AG04450 (cell line): Measurements from ENCODE around the gene RFTN1. TPM values are rescaled to one million over a fixed set of nuclear protein-coding genes. Genes with fewer than 3 reads are reported as not detected.

ENCODE experiments used
- CTCF ChIA-PET: fragments of 300-600, 350-600 bp; formaldehyde crosslinking; extraction: SDS; loops from one replicate; lab custom pipeline; 2022; ENCODE audit warnings: antibody characterized with exemption, inconsistent platforms; lab: Charles Lee
- POLR2A ChIA-PET: fragments of 350-600 bp; formaldehyde crosslinking; extraction: SDS; loops from one replicate; lab custom pipeline; 2021; ENCODE audit warnings: antibody characterized with exemption, inconsistent platforms; lab: Yijun Ruan, JAX
- DNase-seq: peaks from one replicate; pipeline ENCODE4 v3.0.0-alpha.2; 2011; ENCODE audit warnings: low read depth, low spot score
- H3K27ac ChIP-seq: one replicate; pipeline ENCODE4 v1.5.1; 2012; ENCODE audit warnings: low read depth, low read length, control low read depth
- H3K27me3 ChIP-seq: one replicate; pipeline ENCODE4 v1.6.0; 2012; ENCODE audit warnings: low read length; ENCODE audit not compliant: control insufficient read depth, insufficient read depth
- H3K4me3 ChIP-seq: 2 replicates; pipeline ENCODE4 v1.5.1; 2011; ENCODE audit warnings: mild to moderate bottlenecking, low read depth, low read length, control low read depth
- H3K9me3 ChIP-seq: 2 replicates; pipeline ENCODE4 v1.5.1; 2012; ENCODE audit warnings: low read length; ENCODE audit not compliant: control insufficient read depth, insufficient read depth
- polyA plus RNA-seq: library from polyadenylated mRNA; depleted of rRNA; stranded (reverse); fragments of >200 nt; gene quantifications from 2 replicates; pipeline ENCODE4 v1.2.3, GENCODE V29; 2011
- TF ChIP-seq, protein P1 (sequence below): IDR thresholded peaks from 2 replicates; pipeline ENCODE4 v1.5.1; 2011; ENCODE audit warnings: low read depth, low read length, control low read depth, inconsistent platforms

The RFTN1 gene
- polyA plus RNA-seq, 1 experiment, result 97.3 TPM

DNA sequence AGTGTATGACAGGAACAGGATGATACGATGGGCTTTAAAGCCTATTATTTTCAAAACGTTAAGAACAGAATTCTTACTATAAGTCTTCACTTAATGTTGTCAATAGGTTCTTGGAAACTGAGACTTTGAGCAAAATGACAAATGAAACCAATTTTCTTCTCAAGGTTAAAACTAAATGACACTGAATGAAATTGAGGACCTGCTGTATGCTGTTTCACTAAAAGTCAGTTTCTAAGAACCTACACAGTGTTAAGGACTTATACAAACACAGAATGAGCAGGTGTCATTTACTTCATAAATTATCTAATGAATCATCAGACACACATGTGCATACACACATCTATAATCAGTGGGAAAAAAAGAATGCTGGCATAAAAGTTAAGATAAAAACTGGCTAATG is 106.9 kb downstream of the RFTN1 start:
- ChIA-PET POLR2A (interaction anchor here (0.6 kb wide), 1 partner anchor 40 kb away, joined by 3 read pairs; no protein-coding TSS in a partner anchor), CTCF (no interaction called here)
- H3K27me3 ChIP-seq, result no peaks in the 10 kb centered on the region

GRCh38 chr3:16406166-16406565 is 107.3 kb downstream of the RFTN1 start:
- DNase-seq, result no peak
- no peaks in the 10 kb centered on the region for H3K27me3 ChIP-seq
- H3K9me3 ChIP-seq, result no peaks in the 10 kb centered on the region
- TF ChIP-seq, protein P1, sequence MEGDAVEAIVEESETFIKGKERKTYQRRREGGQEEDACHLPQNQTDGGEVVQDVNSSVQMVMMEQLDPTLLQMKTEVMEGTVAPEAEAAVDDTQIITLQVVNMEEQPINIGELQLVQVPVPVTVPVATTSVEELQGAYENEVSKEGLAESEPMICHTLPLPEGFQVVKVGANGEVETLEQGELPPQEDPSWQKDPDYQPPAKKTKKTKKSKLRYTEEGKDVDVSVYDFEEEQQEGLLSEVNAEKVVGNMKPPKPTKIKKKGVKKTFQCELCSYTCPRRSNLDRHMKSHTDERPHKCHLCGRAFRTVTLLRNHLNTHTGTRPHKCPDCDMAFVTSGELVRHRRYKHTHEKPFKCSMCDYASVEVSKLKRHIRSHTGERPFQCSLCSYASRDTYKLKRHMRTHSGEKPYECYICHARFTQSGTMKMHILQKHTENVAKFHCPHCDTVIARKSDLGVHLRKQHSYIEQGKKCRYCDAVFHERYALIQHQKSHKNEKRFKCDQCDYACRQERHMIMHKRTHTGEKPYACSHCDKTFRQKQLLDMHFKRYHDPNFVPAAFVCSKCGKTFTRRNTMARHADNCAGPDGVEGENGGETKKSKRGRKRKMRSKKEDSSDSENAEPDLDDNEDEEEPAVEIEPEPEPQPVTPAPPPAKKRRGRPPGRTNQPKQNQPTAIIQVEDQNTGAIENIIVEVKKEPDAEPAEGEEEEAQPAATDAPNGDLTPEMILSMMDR, result no peak
- POLR2A ChIA-PET, result no interaction called here
- CTCF ChIA-PET, result no interaction called here
- H3K27ac ChIP-seq, result no peak overlapping the region
- no peak overlapping the region for H3K4me3 ChIP-seq

More for the DNA sequence above, 106.9 kb downstream of the RFTN1 start:
- TF ChIP-seq, protein P1, result no peak
- DNase-seq, result no peak
- Histone ChIP-seq H3K4me3 (no peak overlapping the region), H3K27ac (no peak overlapping the region), H3K9me3 (no peaks in the 10 kb centered on the region)

DNA sequence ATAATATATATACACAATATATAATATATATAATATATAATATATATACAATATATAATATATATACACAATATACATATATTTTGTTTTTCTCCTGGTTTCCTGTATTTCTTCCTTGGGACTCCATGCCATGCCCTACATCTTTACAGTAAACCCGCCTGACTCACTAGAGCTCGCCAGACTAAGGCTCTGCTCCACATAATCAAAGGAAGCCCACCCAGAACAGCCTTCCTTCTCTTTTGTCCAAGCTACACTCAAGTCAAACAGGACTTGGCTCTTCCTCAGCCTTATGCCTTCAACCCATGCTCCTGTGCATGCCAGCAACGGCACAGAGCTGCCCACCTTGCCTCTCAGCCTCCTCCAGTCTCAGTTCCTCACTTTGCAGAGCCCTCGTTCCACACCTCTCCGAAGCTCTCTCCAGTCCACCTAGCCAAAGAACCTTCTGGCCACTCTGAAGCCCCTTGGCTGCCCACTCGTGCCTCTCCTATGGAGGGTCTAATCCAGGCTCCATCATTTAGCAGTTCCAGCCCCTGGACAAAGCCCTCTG is 109.1 kb downstream of the RFTN1 start:
- POLR2A ChIA-PET, result no interaction called here

DNA sequence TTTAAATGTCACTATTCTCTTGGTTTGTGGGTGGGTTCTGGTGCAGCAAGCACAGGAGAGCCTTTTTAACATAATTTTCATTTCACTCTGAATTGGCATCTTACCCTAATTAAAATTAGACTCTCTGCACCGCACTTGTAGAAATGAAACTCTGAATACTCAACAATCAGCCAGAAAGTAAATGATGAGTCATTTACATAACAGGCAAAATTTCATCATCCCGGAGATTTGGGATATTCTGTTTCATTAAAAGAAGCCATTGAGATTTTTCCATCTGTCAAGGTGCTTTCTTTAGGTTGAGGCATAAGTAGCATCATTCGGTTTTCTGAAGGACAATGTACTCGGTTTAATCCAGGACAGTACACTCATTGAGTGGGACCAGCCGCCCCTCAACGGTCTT is 111.0 kb downstream of the RFTN1 start:
- DNase-seq, result no peak
- peak overlapping the region; percentile 59 for H3K27ac ChIP-seq
- ChIA-PET CTCF (no interaction called here), POLR2A (no interaction called here)
- H3K4me3 ChIP-seq, result no peak overlapping the region
- H3K27me3 ChIP-seq, result no peaks in the 10 kb centered on the region
- TF ChIP-seq, protein P1, result no peak
- H3K9me3 ChIP-seq, result no peaks in the 10 kb centered on the region

More for the DNA sequence above, 109.1 kb downstream of the RFTN1 start:
- TF ChIP-seq, protein P1, result no peak
- no peak overlapping the region for H3K4me3 ChIP-seq
- no peaks in the 10 kb centered on the region for H3K9me3 ChIP-seq
- no peak for DNase-seq
- H3K27me3 ChIP-seq, result no peaks in the 10 kb centered on the region
- CTCF ChIA-PET, result no interaction called here
- no peak overlapping the region for H3K27ac ChIP-seq

GRCh38 chr3:16401273-16401672 is 112.2 kb downstream of the RFTN1 start:
- CTCF ChIA-PET, result no interaction called here
- POLR2A ChIA-PET, result interaction anchor here (0.6 kb wide), 1 partner anchor 11 kb away, joined by 3 read pairs; no protein-coding TSS in a partner anchor
- Histone ChIP-seq H3K27me3 (no peaks in the 10 kb centered on the region), H3K27ac (no peak overlapping the region), H3K4me3 (no peak overlapping the region), H3K9me3 (no peaks in the 10 kb centered on the region)
- DNase-seq, result no peak
- TF ChIP-seq, protein P1, result no peak
